IMR-90 (cell line): ENCODE data around the gene PLCXD1.

Experiments
- BHLHE40 ChIP-seq: fragments of 150-350 bp; IDR thresholded peaks from 2 replicates; pipeline ENCODE4 v1.6.1; 2016; ENCODE audit warnings: mild to moderate bottlenecking, low read depth, low read length
- CHD1 ChIP-seq: IDR thresholded peaks from 2 replicates; pipeline ENCODE4 v1.6.1; 2012; ENCODE audit warnings: low read depth, low read length, improper control_type of control experiment
- FOS ChIP-seq: fragments of 150-350 bp; IDR thresholded peaks from 2 replicates; pipeline ENCODE4 v1.6.1; 2016; ENCODE audit warnings: low read depth, low read length
- MAFK ChIP-seq: IDR thresholded peaks from 2 replicates; pipeline ENCODE4 v1.6.1; 2012; ENCODE audit warnings: low read depth, low read length, improper control_type of control experiment
- POLR2A ChIP-seq: IDR thresholded peaks from 2 replicates; pipeline ENCODE4 v1.6.1; 2012; ENCODE audit warnings: mild to moderate bottlenecking, low read depth, low read length
- RAD21 ChIP-seq: IDR thresholded peaks from 2 replicates; pipeline ENCODE4 v1.6.1; 2012; ENCODE audit warnings: low read length, improper control_type of control experiment
- RCOR1 ChIP-seq: IDR thresholded peaks from 2 replicates; pipeline ENCODE4 v1.6.1; 2012; ENCODE audit warnings: mild to moderate bottlenecking, low read length, improper control_type of control experiment; ENCODE audit not compliant: insufficient replicate concordance
- RFX5 ChIP-seq: IDR thresholded peaks from 2 replicates; pipeline ENCODE4 v1.8.0; 2012; ENCODE audit warnings: low read depth, mild to moderate bottlenecking, low read length, moderate library complexity
- SMC3 ChIP-seq: fragments of 150-350 bp; IDR thresholded peaks from 2 replicates; pipeline ENCODE4 v1.6.1; 2016; ENCODE audit warnings: low read depth, mild to moderate bottlenecking, antibody characterized with exemption, low read length, moderate library complexity
- TF ChIP-seq, protein P1 (sequence below): fragments of 150-350 bp; IDR thresholded peaks from 2 replicates; pipeline ENCODE4 v1.6.1; 2016; ENCODE audit warnings: low read depth, mild to moderate bottlenecking, low read length, moderate library complexity, borderline replicate concordance
- TF ChIP-seq, protein P2 (sequence below): conservative IDR thresholded peaks from 2 replicates; pipeline ENCODE4 v1.5.1; 2012; ENCODE audit warnings: mild to moderate bottlenecking, low read depth, low read length, improper control_type of control experiment
- TF ChIP-seq, protein P3 (sequence below): fragments of 150-350 bp; IDR thresholded peaks from 2 replicates; pipeline ENCODE4 v1.6.1; 2017; ENCODE audit warnings: mild to moderate bottlenecking, antibody characterized with exemption, low read length, low read depth

DNA sequence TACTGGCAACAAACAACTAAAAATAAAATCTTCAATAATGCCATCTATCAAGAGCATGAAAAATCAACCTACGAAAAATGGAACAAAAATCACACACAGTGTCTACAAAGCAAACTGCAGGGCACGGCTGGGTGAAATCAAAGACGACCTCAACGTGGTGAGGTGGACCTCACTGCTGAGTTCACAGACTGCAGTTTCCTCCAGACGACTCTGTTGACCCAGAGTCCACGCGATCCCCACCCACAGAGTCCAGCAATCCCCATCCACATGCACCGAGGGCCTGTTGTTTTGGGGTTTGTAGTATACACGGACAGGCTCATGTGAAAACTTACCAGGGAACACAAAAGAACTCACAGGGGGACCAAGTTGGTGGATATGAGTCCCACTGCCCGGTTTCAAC, 68.5 kb downstream of the PLCXD1 start:
- TF ChIP-seq, protein P1, sequence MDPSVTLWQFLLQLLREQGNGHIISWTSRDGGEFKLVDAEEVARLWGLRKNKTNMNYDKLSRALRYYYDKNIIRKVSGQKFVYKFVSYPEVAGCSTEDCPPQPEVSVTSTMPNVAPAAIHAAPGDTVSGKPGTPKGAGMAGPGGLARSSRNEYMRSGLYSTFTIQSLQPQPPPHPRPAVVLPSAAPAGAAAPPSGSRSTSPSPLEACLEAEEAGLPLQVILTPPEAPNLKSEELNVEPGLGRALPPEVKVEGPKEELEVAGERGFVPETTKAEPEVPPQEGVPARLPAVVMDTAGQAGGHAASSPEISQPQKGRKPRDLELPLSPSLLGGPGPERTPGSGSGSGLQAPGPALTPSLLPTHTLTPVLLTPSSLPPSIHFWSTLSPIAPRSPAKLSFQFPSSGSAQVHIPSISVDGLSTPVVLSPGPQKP = no peak
- no peak for TF ChIP-seq RCOR1
- TF ChIP-seq RAD21 = no peak
- no peak for TF ChIP-seq MAFK
- TF ChIP-seq, protein P2, sequence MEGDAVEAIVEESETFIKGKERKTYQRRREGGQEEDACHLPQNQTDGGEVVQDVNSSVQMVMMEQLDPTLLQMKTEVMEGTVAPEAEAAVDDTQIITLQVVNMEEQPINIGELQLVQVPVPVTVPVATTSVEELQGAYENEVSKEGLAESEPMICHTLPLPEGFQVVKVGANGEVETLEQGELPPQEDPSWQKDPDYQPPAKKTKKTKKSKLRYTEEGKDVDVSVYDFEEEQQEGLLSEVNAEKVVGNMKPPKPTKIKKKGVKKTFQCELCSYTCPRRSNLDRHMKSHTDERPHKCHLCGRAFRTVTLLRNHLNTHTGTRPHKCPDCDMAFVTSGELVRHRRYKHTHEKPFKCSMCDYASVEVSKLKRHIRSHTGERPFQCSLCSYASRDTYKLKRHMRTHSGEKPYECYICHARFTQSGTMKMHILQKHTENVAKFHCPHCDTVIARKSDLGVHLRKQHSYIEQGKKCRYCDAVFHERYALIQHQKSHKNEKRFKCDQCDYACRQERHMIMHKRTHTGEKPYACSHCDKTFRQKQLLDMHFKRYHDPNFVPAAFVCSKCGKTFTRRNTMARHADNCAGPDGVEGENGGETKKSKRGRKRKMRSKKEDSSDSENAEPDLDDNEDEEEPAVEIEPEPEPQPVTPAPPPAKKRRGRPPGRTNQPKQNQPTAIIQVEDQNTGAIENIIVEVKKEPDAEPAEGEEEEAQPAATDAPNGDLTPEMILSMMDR = no peak
- TF ChIP-seq RFX5 = no peak
- no peak for TF ChIP-seq POLR2A
- TF ChIP-seq, protein P3, sequence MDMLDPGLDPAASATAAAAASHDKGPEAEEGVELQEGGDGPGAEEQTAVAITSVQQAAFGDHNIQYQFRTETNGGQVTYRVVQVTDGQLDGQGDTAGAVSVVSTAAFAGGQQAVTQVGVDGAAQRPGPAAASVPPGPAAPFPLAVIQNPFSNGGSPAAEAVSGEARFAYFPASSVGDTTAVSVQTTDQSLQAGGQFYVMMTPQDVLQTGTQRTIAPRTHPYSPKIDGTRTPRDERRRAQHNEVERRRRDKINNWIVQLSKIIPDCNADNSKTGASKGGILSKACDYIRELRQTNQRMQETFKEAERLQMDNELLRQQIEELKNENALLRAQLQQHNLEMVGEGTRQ = no peak
- TF ChIP-seq BHLHE40 = no peak
- no peak for TF ChIP-seq FOS
- no peak for TF ChIP-seq CHD1
- no peak for TF ChIP-seq SMC3
